HEK293 (cell line): ENCODE data around the gene MACROD1.

Experiments used
- CTCF ChIA-PET: fragments of 350-600 bp; formaldehyde crosslinking; extraction: SDS; loops from one replicate; lab custom pipeline; 2021; ENCODE audit warnings: antibody characterized with exemption; lab: Yijun Ruan, JAX
- POLR2A ChIA-PET: fragments of 300-600 bp; formaldehyde crosslinking; extraction: SDS; loops from one replicate; lab custom pipeline; 2020; ENCODE audit warnings: antibody characterized with exemption, inconsistent platforms; lab: Yijun Ruan, JAX
- H3K27ac ChIP-seq: fragments of 200-500 bp; sonication (Bioruptor generic); 2 replicates; pipeline ENCODE4 v1.5.1; 2014; ENCODE audit warnings: low read depth, low read length, control low read depth, inconsistent platforms; ENCODE audit errors: extremely low read depth
- H3K36me3 ChIP-seq, 2 experiments: fragments of 200-500 bp in 1 of 2; sonication (Bioruptor generic) in 1 of 2; 1 replicate in 1 of 2; 2 replicates in 1 of 2; pipeline ENCODE4 v1.5.1; 2014 to 2017; ENCODE audit warnings: inconsistent platforms in 2 of 2, low read length in 2 of 2; ENCODE audit not compliant: control insufficient read depth in 2 of 2, insufficient read depth in 1 of 2
- H3K4me1 ChIP-seq: fragments of 200-500 bp; sonication (Bioruptor generic); 2 replicates; pipeline ENCODE4 v1.5.1; 2014; ENCODE audit warnings: mild to moderate bottlenecking, low read length, inconsistent platforms; ENCODE audit not compliant: control insufficient read depth, insufficient read depth
- H3K4me3 ChIP-seq: 2 replicates; pipeline ENCODE4 v1.5.1; 2011; ENCODE audit warnings: low read depth, mild to moderate bottlenecking, control low read depth, low read length, moderate library complexity
- H3K9me3 ChIP-seq: fragments of 200-500 bp; sonication (Bioruptor generic); 2 replicates; pipeline ENCODE4 v1.5.1; 2014; ENCODE audit warnings: low read depth, low read length, inconsistent platforms; ENCODE audit not compliant: control insufficient read depth, insufficient read depth
- GLI4 ChIP-seq: fragments of 450-650 bp; formaldehyde crosslinking; IDR thresholded peaks from 2 replicates; pipeline ENCODE4 v1.5.1; 2016; ENCODE audit warnings: missing biosample characterization, missing genetic modification characterization
- MYNN ChIP-seq: fragments of 450-650 bp; formaldehyde crosslinking; IDR thresholded peaks from 2 replicates; pipeline ENCODE4 v1.5.1; 2016; ENCODE audit warnings: missing biosample characterization, missing genetic modification characterization, borderline replicate concordance
- OVOL3 ChIP-seq: fragments of 450-650 bp; formaldehyde crosslinking; IDR thresholded peaks from 2 replicates; pipeline ENCODE4 v1.5.1; 2016; ENCODE audit warnings: missing biosample characterization, missing genetic modification characterization
- PRDM1 ChIP-seq: fragments of 450-650 bp; formaldehyde crosslinking; IDR thresholded peaks from 2 replicates; pipeline ENCODE4; 2016; ENCODE audit warnings: missing biosample characterization, missing genetic modification characterization
- TRIM28 ChIP-seq: IDR thresholded peaks from 2 replicates; pipeline ENCODE4 v1.6.1; 2011; ENCODE audit warnings: low read length, control low read depth, borderline replicate concordance
- ZNF146 ChIP-seq: fragments of 450-650 bp; formaldehyde crosslinking; IDR thresholded peaks from 2 replicates; pipeline ENCODE4 v1.5.1; 2016; ENCODE audit warnings: missing biosample characterization, missing genetic modification characterization
- ZNF184 ChIP-seq: fragments of 450-650 bp; IDR thresholded peaks from 2 replicates; pipeline ENCODE4 v1.5.1; 2018; ENCODE audit warnings: missing biosample characterization, mild to moderate bottlenecking, missing genetic modification characterization
- TF ChIP-seq, protein P1 (sequence below): fragments of 450-650 bp; formaldehyde crosslinking; IDR thresholded peaks from 2 replicates; pipeline ENCODE4 v1.5.1; 2016; ENCODE audit warnings: missing biosample characterization, missing genetic modification characterization, borderline replicate concordance
- TF ChIP-seq, protein P2 (sequence below): fragments of 450-650 bp; formaldehyde crosslinking; IDR thresholded peaks from 2 replicates; pipeline ENCODE4 v1.5.1; 2016; ENCODE audit warnings: missing biosample characterization, missing genetic modification characterization
- TF ChIP-seq, protein P3 (sequence below): fragments of 450-650 bp; formaldehyde crosslinking; IDR thresholded peaks from 2 replicates; pipeline ENCODE4 v1.5.1; 2016; ENCODE audit warnings: missing biosample characterization, missing genetic modification characterization
- TF ChIP-seq, protein P4 (sequence below): fragments of 450-650 bp; formaldehyde crosslinking; IDR thresholded peaks from 2 replicates; pipeline ENCODE4 v1.5.1; 2016; ENCODE audit warnings: missing biosample characterization, missing genetic modification characterization
- TF ChIP-seq, protein P5 (sequence below): fragments of 450-650 bp; formaldehyde crosslinking; conservative IDR thresholded peaks from 2 replicates; pipeline ENCODE4 v1.5.1; 2016; ENCODE audit warnings: low read depth, missing biosample characterization, missing genetic modification characterization

The MACROD1 gene

DNA sequence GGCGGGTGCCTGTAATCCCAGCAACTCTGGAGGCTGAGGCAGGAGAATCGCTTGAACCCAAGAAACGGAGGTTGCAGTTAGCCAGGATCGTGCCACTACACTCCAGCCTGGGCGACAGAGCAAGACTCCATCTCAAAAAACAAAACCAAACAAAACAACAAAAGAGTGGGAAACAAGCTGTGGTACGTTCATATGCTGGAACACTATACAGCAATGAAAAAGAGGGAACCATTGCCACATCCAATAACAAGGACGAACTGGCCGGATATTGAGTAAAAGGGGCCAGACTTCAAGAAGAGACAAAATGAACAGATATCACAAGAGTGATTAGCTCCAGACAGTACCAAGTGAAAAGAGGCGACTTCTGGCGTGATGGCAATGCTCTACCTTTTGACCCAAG, 4.9 kb downstream of the MACROD1 start:
- H3K9me3 ChIP-seq, result no peaks in the 10 kb centered on the region
- TF ChIP-seq, protein P1, sequence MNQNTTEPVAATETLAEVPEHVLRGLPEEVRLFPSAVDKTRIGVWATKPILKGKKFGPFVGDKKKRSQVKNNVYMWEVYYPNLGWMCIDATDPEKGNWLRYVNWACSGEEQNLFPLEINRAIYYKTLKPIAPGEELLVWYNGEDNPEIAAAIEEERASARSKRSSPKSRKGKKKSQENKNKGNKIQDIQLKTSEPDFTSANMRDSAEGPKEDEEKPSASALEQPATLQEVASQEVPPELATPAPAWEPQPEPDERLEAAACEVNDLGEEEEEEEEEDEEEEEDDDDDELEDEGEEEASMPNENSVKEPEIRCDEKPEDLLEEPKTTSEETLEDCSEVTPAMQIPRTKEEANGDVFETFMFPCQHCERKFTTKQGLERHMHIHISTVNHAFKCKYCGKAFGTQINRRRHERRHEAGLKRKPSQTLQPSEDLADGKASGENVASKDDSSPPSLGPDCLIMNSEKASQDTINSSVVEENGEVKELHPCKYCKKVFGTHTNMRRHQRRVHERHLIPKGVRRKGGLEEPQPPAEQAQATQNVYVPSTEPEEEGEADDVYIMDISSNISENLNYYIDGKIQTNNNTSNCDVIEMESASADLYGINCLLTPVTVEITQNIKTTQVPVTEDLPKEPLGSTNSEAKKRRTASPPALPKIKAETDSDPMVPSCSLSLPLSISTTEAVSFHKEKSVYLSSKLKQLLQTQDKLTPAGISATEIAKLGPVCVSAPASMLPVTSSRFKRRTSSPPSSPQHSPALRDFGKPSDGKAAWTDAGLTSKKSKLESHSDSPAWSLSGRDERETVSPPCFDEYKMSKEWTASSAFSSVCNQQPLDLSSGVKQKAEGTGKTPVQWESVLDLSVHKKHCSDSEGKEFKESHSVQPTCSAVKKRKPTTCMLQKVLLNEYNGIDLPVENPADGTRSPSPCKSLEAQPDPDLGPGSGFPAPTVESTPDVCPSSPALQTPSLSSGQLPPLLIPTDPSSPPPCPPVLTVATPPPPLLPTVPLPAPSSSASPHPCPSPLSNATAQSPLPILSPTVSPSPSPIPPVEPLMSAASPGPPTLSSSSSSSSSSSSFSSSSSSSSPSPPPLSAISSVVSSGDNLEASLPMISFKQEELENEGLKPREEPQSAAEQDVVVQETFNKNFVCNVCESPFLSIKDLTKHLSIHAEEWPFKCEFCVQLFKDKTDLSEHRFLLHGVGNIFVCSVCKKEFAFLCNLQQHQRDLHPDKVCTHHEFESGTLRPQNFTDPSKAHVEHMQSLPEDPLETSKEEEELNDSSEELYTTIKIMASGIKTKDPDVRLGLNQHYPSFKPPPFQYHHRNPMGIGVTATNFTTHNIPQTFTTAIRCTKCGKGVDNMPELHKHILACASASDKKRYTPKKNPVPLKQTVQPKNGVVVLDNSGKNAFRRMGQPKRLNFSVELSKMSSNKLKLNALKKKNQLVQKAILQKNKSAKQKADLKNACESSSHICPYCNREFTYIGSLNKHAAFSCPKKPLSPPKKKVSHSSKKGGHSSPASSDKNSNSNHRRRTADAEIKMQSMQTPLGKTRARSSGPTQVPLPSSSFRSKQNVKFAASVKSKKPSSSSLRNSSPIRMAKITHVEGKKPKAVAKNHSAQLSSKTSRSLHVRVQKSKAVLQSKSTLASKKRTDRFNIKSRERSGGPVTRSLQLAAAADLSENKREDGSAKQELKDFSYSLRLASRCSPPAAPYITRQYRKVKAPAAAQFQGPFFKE (tag by site-specific recombination), result no peak
- peak; percentile 100 for TF ChIP-seq ZNF146 (tag by site-specific recombination)
- TF ChIP-seq OVOL3 (tag by site-specific recombination), result no peak
- TF ChIP-seq, protein P2, sequence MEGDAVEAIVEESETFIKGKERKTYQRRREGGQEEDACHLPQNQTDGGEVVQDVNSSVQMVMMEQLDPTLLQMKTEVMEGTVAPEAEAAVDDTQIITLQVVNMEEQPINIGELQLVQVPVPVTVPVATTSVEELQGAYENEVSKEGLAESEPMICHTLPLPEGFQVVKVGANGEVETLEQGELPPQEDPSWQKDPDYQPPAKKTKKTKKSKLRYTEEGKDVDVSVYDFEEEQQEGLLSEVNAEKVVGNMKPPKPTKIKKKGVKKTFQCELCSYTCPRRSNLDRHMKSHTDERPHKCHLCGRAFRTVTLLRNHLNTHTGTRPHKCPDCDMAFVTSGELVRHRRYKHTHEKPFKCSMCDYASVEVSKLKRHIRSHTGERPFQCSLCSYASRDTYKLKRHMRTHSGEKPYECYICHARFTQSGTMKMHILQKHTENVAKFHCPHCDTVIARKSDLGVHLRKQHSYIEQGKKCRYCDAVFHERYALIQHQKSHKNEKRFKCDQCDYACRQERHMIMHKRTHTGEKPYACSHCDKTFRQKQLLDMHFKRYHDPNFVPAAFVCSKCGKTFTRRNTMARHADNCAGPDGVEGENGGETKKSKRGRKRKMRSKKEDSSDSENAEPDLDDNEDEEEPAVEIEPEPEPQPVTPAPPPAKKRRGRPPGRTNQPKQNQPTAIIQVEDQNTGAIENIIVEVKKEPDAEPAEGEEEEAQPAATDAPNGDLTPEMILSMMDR, result no peak
- TF ChIP-seq, protein P3, sequence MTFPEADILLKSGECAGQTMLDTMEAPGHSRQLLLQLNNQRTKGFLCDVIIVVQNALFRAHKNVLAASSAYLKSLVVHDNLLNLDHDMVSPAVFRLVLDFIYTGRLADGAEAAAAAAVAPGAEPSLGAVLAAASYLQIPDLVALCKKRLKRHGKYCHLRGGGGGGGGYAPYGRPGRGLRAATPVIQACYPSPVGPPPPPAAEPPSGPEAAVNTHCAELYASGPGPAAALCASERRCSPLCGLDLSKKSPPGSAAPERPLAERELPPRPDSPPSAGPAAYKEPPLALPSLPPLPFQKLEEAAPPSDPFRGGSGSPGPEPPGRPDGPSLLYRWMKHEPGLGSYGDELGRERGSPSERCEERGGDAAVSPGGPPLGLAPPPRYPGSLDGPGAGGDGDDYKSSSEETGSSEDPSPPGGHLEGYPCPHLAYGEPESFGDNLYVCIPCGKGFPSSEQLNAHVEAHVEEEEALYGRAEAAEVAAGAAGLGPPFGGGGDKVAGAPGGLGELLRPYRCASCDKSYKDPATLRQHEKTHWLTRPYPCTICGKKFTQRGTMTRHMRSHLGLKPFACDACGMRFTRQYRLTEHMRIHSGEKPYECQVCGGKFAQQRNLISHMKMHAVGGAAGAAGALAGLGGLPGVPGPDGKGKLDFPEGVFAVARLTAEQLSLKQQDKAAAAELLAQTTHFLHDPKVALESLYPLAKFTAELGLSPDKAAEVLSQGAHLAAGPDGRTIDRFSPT (tag by site-specific recombination), result no peak
- TF ChIP-seq, protein P4, sequence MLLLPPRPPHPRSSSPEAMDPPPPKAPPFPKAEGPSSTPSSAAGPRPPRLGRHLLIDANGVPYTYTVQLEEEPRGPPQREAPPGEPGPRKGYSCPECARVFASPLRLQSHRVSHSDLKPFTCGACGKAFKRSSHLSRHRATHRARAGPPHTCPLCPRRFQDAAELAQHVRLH, result peak; percentile 46; the same call in 1 of the 2 replicates
- TF ChIP-seq ZNF184 (tag by site-specific recombination), result no peak
- TF ChIP-seq GLI4, result no peak
- H3K36me3 ChIP-seq, result peaks cover 0 to 2% of the 10 kb centered on the region in 2 experiments; a peak in 1 of 3 replicates
- 0 out of 2 replicates have a peak, but pooled peaks cover 2% of the 10 kb centered on the region for H3K4me1 ChIP-seq
- ChIA-PET CTCF (interaction anchor here (0.7 to 1.8 kb wide), 2 partner anchors 12 to 143 kb away, joined by 3 to 5 read pairs; no protein-coding TSS in a partner anchor), POLR2A (no interaction called here)
- H3K4me3 ChIP-seq, result no peak overlapping the region
- no peak overlapping the region for H3K27ac ChIP-seq

DNA sequence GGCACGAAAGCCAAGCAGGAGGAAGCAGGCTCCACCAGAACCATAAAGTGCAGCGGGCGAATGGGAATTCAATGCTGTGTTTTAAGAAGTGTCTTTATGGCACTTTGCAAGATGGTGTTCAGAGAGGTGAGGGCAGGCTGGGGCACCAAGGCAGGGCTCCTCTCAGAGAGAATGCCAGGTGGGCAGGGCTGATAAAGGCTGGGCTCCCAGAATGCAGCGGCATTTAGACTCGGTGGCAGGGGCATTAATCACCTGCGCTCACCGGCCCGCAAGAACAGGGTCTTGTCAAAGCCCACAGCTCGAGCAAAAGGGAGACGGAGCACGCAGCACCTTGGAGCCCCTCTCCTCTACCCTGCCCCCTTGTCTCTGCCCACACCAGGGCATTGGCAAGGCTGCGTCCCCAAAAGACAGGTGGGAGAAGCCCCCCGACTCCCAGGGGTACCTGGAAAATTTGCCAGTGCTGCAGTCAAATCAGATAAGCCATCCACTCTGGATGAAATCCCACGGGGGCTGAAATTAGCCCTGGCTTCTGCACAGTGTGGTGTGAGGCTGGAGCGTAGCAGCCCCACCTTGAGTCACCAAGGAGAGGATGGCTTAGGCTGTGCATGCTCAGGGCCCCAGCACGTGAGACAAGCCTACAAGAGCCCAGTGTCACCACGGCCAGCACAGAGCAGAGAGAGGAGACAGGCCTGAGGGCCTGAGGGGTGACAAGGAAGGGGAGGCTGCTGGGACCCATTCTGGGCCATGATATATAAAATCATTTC, 8.1 kb downstream of the MACROD1 start:
- no peak overlapping the region for H3K4me3 ChIP-seq
- H3K36me3 ChIP-seq, result peaks cover 0 to 2% of the 10 kb centered on the region in 2 experiments; a peak in 1 of 3 replicates
- no peaks in the 10 kb centered on the region for H3K9me3 ChIP-seq
- POLR2A ChIA-PET, result no interaction called here
- no peak overlapping the region for H3K27ac ChIP-seq
- CTCF ChIA-PET, result interaction anchor here (0.7 kb wide), 1 partner anchor 313 kb away, joined by 3 read pairs; no protein-coding TSS in a partner anchor
- no peaks in the 10 kb centered on the region for H3K4me1 ChIP-seq
- TF ChIP-seq PRDM1 (tag by site-specific recombination) (no peak), TRIM28 (no peak), MYNN (tag by site-specific recombination) (no peak)
- TF ChIP-seq, protein P5, sequence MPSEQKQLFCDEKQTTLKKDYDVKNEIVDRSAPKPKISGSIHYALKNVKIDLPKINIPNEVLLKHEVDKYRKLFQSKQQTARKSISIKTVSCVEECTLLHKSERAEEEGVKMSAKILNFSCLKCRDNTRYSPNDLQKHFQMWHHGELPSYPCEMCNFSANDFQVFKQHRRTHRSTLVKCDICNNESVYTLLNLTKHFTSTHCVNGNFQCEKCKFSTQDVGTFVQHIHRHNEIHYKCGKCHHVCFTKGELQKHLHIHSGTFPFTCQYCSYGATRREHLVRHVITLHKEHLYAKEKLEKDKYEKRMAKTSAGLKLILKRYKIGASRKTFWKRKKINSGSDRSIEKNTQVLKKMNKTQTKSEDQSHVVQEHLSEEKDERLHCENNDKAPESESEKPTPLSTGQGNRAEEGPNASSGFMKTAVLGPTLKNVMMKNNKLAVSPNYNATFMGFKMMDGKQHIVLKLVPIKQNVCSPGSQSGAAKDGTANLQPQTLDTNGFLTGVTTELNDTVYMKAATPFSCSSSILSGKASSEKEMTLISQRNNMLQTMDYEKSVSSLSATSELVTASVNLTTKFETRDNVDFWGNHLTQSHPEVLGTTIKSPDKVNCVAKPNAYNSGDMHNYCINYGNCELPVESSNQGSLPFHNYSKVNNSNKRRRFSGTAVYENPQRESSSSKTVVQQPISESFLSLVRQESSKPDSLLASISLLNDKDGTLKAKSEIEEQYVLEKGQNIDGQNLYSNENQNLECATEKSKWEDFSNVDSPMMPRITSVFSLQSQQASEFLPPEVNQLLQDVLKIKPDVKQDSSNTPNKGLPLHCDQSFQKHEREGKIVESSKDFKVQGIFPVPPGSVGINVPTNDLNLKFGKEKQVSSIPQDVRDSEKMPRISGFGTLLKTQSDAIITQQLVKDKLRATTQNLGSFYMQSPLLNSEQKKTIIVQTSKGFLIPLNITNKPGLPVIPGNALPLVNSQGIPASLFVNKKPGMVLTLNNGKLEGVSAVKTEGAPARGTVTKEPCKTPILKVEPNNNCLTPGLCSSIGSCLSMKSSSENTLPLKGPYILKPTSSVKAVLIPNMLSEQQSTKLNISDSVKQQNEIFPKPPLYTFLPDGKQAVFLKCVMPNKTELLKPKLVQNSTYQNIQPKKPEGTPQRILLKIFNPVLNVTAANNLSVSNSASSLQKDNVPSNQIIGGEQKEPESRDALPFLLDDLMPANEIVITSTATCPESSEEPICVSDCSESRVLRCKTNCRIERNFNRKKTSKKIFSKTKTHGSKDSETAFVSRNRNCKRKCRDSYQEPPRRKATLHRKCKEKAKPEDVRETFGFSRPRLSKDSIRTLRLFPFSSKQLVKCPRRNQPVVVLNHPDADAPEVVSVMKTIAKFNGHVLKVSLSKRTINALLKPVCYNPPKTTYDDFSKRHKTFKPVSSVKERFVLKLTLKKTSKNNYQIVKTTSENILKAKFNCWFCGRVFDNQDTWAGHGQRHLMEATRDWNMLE, result no peak
